Stimulated activated naive B cell treated with anti-CD40 and anti-IgM and Interleukin-4, amounts not matched to agents 10 μg/mL and 1 μg/mL and 100 μg/mL, for 72 hours (primary cell): ENCODE measurements around the gene SMPD3.

Experiments used
- ATAC-seq, 2 donors: fragments of 150-1000 bp; cut with Tn5 transposase; replicated peaks; 2 replicates each; pipeline ENCODE4 v1.10.0; 2021; ENCODE audit warnings: moderate library complexity in 1 of 2
- DNase-seq: peaks from one replicate; pipeline ENCODE4 v3.0.0; 2021
- H3K27ac Mint-ChIP-seq: one replicate; pipeline ENCODE4 v1.8.0; 2022; ENCODE audit warnings: mild to moderate bottlenecking, mixed read lengths
- H3K27me3 Mint-ChIP-seq, 2 donors: one replicate each; pipeline ENCODE4 v1.8.0; 2022; ENCODE audit warnings: mixed read lengths in 2 of 2
- H3K36me3 Mint-ChIP-seq, 2 donors: one replicate each; pipeline ENCODE4 v1.8.0; 2022; ENCODE audit warnings: mixed read lengths in 2 of 2, mild to moderate bottlenecking in 1 of 2
- H3K4me1 Mint-ChIP-seq, 2 donors: one replicate each; pipeline ENCODE4 v1.8.0; 2022; ENCODE audit warnings: mixed read lengths in 2 of 2, mild to moderate bottlenecking in 1 of 2
- H3K4me3 Mint-ChIP-seq, 2 donors: one replicate each; pipeline ENCODE4 v1.8.0; 2022; ENCODE audit warnings: mild to moderate bottlenecking in 2 of 2, mixed read lengths in 2 of 2, moderate library complexity in 1 of 2
- H3K9me3 Mint-ChIP-seq, 2 donors: one replicate each; pipeline ENCODE4 v1.8.0; 2022; ENCODE audit warnings: mixed read lengths in 2 of 2, mild to moderate bottlenecking in 1 of 2

The SMPD3 gene

DNA sequence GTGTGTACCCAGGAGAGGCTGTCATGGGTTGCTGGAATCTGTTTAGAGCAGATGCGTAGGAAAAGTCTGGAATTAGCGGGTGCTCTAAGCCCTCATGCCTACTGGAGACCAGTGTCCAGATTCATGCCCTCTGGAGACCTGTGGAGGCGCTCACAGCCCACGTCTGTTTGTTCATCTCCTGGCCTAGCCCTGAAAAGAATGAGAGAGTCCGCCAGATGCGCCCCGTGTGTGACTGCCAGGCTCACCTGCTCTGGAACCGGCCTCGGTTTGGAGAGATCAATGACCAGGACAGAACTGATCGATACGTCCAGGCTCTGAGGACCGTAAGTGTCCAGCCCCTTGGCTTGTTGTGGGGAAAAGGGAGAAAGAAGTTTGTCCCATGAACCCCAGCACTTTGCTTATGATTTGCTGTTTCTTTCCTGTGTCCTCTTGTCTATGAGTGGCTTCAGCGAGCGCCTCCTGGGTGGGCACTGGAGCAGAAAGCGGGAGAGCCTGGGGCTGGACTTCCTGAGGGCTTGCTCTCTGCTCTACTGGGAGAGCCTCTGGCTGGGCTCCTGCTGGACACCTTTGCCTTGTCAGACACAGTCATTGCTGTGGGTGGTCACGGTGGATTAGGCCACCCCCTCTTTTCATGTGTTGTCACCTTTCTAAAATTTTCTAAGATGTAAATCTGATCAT is 102.2 kb downstream of the SMPD3 start:
- ATAC-seq = no peak
- Mint-ChIP-seq H3K27ac (no peak overlapping the region), H3K36me3 (peaks cover 49 to 74% of the 10 kb centered on the region in 2 donors), H3K4me1 (no peaks in the 10 kb centered on the region), H3K27me3 (no peaks in the 10 kb centered on the region), H3K9me3 (no peaks in the 10 kb centered on the region), H3K4me3 (no peak overlapping the region)
- no peak for DNase-seq

DNA sequence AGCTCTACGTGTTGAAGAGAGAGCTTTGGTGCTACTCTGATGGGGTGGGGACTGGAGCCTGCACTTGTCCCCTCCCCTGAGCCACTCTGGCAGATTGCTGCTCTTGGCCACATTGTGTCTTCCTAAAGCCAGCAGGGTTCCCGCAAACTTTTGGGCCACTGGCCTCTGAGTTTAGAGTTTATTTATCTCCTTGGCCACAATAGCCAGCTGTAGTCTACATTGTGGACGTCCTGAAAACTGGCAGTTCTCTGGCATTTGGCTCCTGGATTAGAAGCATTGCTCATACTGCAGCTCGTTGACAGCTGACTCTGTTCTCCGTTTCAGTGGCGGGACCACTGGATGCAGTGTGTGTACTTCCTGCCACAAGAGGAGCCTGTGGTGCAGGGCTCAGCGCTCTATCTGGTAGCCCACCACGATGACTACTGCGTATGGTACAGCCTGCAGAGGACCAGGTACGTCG is 102.9 kb downstream of the SMPD3 start:
- H3K36me3 Mint-ChIP-seq = peaks cover 49 to 74% of the 10 kb centered on the region in 2 donors
- DNase-seq = no peak

DNA sequence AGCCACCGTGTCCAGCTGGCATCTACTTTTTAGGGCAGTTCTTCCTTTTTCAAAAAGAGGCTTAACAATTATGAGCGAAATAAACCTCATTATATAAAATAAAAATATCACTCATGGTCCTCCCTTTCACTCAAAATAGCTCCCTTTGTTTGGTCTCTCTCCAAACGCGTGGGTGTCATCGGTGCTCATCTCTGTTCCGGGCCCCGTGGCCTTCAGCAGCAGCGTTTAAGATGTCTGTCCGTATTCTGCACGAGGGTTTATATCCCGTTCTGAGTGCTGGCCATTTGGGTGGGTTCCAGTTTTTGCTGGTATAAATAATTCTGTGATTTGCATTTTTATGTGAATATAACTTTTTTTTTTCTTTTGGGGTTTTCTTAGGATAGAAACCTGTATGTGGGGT is 104.1 kb downstream of the SMPD3 start:
- H3K36me3 Mint-ChIP-seq = peaks cover 56 to 74% of the 10 kb centered on the region in 2 donors
- DNase-seq = no peak
- H3K27ac Mint-ChIP-seq = no peak overlapping the region
- no peak overlapping the region for H3K4me3 Mint-ChIP-seq
- no peaks in the 10 kb centered on the region for H3K9me3 Mint-ChIP-seq
- H3K4me1 Mint-ChIP-seq = no peaks in the 10 kb centered on the region
- no peak for ATAC-seq
- no peaks in the 10 kb centered on the region for H3K27me3 Mint-ChIP-seq

More for the DNA sequence above, 102.9 kb downstream of the SMPD3 start:
- H3K9me3 Mint-ChIP-seq = no peaks in the 10 kb centered on the region
- no peak overlapping the region for H3K27ac Mint-ChIP-seq
- H3K27me3 Mint-ChIP-seq = no peaks in the 10 kb centered on the region
- H3K4me1 Mint-ChIP-seq = no peaks in the 10 kb centered on the region
- ATAC-seq = no peak
- H3K4me3 Mint-ChIP-seq = no peak overlapping the region

DNA sequence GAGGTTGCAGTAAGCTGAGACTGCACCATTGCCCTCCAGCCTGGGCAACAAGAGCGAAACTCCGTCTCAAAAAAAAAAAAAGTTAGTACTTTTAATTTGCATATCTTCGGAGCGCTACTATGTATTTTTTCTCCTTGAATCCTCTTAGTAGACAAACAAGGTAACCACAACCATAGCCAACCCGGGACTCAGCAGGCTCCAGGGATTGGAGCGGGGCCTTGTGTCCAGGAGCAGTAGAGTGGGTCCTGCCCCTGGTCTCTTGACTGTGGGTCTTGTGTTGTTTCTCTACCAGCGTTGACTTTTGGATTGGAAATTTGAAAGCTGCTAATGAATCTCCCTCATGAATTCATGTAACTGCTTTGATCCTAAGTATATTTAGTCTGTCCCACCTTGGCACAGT is 105.2 kb downstream of the SMPD3 start:
- Mint-ChIP-seq H3K9me3 (no peaks in the 10 kb centered on the region), H3K4me1 (no peaks in the 10 kb centered on the region), H3K4me3 (no peak overlapping the region), H3K27me3 (no peaks in the 10 kb centered on the region), H3K27ac (no peak overlapping the region), H3K36me3 (peaks cover 55 to 73% of the 10 kb centered on the region in 2 donors)
- DNase-seq = no peak
- ATAC-seq = no peak

DNA sequence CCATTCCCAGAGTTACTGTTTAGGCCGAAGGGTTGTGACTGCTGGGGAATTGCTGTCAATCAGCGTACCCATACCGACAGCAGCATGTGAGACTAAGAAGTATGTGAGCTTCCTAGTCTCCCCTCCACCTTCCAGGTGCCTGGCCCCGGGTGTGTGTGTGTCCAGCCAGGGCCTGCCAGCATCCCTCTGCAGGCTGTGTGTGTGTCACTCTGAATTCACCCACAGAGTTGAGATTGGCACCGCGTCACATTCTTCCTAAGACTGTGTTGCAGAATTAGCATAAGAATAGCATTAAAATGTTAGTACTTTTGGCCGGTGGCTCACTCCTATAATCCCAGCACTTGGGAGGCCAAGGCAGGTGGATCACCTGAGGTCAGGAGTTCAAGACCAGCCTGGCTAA is 105.7 kb downstream of the SMPD3 start:
- H3K27me3 Mint-ChIP-seq = no peaks in the 10 kb centered on the region
- no peak for DNase-seq
- no peak for ATAC-seq
- peaks cover 60 to 73% of the 10 kb centered on the region in 2 donors for H3K36me3 Mint-ChIP-seq
- no peaks in the 10 kb centered on the region for H3K4me1 Mint-ChIP-seq
- no peak overlapping the region for H3K27ac Mint-ChIP-seq
- H3K9me3 Mint-ChIP-seq = no peaks in the 10 kb centered on the region
- H3K4me3 Mint-ChIP-seq = no peak overlapping the region

DNA sequence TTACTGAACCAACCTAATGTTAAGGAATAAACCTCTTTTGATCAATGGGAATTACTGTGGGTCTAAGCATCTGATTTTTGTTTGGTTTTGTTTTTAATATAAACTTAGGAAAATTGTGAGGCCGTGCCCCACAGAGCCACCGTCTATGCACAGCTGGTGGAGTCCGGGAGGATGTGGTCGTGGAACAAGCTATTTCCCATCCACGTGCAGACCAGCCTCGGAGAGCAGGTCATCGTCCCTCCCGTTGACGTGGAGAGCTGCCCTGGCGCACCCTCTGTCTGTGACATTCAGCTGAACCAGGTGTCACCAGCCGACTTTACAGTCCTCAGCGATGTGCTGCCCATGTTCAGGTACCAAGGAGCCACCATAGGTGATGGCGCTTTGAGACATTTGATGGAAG is 109.1 kb downstream of the SMPD3 start:
- DNase-seq (no peak), ATAC-seq (no peak)
- H3K4me3 Mint-ChIP-seq = no peak overlapping the region
- H3K27me3 Mint-ChIP-seq = no peaks in the 10 kb centered on the region
- no peaks in the 10 kb centered on the region for H3K9me3 Mint-ChIP-seq
- H3K36me3 Mint-ChIP-seq = peaks cover 59 to 70% of the 10 kb centered on the region in 2 donors
- no peaks in the 10 kb centered on the region for H3K4me1 Mint-ChIP-seq
- H3K27ac Mint-ChIP-seq = no peak overlapping the region

DNA sequence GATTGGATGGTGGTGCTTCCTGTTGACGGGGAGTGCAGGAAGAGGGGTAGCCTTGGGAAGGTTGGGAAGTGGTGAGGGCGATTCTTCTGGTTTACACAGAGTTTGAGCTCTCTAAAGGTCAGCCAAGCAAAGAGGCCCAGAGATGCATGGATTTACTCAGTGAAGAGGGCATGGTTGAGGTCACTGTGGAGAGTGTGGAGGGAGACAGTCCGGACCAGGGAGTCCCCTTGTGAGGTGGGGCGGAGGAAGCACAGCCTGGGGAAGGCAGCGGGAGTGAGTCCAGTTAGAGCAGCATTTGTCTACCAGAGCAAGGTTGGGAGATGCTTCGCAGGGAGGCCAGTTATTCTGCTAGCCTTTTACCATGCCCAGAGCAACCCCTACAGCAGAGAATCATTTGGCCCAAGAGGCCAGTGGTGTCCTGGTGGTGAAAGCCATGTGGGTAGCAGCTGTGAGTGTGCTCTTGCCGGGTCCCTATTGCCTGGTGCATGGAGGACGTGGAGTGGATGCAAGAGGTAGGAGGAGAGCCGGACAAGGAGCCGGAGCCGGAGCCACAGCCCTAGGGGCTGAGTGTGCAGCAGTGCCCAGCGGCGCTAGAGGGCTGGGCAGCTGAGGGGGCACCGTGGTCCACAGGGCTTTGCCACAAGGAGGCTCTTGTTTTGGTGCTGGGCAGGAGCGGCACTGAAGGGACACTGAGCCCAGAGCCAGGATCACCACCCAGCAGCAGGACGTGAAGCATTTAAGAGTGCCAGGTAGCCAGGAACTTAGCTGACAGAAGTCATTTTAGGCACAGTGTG is 109.8 kb downstream of the SMPD3 start:
- no peak overlapping the region for H3K4me3 Mint-ChIP-seq
- no peak for DNase-seq
- no peak for ATAC-seq
- H3K4me1 Mint-ChIP-seq = no peaks in the 10 kb centered on the region
- no peaks in the 10 kb centered on the region for H3K27me3 Mint-ChIP-seq
- no peak overlapping the region for H3K27ac Mint-ChIP-seq
- H3K36me3 Mint-ChIP-seq = peaks cover 59 to 71% of the 10 kb centered on the region in 2 donors
- H3K9me3 Mint-ChIP-seq = no peaks in the 10 kb centered on the region

DNA sequence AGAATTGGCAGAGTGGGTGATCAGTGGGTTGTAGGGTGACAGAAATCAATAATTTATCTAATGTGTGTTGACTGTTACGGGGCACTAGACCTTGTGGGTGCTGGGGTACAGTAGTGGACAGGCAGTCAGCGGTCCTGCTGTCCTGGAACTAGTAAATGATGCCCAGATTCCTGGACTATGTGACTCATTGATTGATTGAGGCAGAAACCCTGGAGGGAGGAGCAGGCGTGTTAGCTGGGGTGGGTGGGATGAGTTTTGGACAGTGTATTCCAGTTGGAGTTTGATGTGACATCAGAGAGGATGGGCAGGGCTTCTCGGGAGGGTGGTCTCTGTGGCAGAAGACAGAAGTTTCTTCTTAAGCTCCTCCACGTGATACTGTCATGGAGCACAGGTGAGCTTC is 113.1 kb downstream of the SMPD3 start:
- H3K27ac Mint-ChIP-seq = peak overlapping the region; percentile 56
- no peaks in the 10 kb centered on the region for H3K9me3 Mint-ChIP-seq
- ATAC-seq = no peak
- peaks cover 9 to 14% of the 10 kb centered on the region in 2 donors for H3K4me1 Mint-ChIP-seq
- H3K4me3 Mint-ChIP-seq = no peak overlapping the region
- no peak for DNase-seq
- peaks cover 53 to 64% of the 10 kb centered on the region in 2 donors for H3K36me3 Mint-ChIP-seq
- no peaks in the 10 kb centered on the region for H3K27me3 Mint-ChIP-seq

DNA sequence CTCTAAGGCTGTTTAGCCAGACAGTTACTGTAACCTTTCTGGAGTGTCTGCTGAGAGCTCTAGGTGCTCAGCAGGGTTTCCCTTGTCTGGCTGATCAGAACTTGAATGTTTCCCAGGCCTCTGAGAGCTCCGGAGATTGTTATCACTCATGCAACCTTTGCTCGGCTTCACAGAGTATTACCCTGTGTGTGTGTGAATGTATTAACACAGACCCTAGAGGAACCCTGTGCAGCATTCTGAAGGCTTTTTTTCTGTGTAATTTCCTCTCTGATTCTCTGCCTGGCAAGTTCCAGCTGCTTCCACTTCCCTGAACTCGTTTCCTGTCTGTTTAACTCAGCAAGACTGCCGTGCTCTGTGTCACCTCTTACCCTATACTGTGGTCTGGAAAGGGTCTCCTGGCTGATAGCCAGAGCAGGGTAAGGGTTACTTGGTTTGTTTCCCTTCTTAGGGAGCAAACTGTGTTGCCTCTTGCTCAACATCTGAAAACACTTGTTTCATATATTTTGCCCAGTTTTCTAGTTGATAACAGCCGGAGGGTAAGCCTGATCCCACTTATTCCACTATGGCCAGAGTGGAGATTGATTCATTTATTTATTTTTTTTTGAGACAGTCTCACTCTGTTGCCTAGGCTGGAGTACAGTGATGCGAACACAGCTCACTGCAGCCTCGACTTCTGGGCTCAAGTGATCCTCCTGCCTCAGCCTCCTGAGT is 115.7 kb downstream of the SMPD3 start:
- H3K4me3 Mint-ChIP-seq = no peak overlapping the region
- H3K27ac Mint-ChIP-seq = peak overlapping the region; percentile 70
- ATAC-seq = peak; percentile 64 to 69
- H3K4me1 Mint-ChIP-seq = peaks cover 14 to 24% of the 10 kb centered on the region in 2 donors
- DNase-seq = no peak
- H3K9me3 Mint-ChIP-seq = no peaks in the 10 kb centered on the region
- H3K36me3 Mint-ChIP-seq = peaks cover 34 to 47% of the 10 kb centered on the region in 2 donors
- H3K27me3 Mint-ChIP-seq = no peaks in the 10 kb centered on the region

DNA sequence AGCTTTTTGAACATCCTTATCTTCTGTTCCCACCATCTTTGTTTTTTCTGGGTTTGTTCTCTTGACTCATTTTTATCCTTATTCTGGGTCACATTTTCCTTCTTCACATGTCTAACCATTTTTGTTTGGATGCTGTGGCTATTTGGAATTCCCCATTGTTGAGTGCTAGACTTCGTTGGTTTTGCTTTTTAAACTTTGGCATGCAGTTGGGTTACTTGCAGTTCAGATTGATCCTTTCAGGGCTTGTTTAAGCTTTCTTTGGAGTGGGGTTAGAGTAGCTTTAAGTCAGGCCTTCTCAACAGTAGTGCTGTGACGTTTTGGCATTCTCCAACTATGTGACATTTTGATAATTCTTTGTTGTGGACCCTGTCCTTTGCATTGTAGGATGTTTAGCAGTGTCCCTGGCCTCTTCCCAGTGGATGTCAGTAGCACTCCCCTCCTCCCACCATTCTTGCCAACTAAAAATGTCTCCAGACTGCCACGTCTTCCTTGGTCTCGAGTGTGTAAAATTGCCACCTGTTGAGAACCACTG is 116.4 kb downstream of the SMPD3 start:
- Mint-ChIP-seq H3K9me3 (no peaks in the 10 kb centered on the region), H3K4me1 (peaks cover 14 to 24% of the 10 kb centered on the region in 2 donors), H3K36me3 (peaks cover 28 to 46% of the 10 kb centered on the region in 2 donors), H3K4me3 (no peak overlapping the region), H3K27ac (peak overlapping the region; percentile 70), H3K27me3 (no peaks in the 10 kb centered on the region)
- DNase-seq (no peak), ATAC-seq (no peak)

DNA sequence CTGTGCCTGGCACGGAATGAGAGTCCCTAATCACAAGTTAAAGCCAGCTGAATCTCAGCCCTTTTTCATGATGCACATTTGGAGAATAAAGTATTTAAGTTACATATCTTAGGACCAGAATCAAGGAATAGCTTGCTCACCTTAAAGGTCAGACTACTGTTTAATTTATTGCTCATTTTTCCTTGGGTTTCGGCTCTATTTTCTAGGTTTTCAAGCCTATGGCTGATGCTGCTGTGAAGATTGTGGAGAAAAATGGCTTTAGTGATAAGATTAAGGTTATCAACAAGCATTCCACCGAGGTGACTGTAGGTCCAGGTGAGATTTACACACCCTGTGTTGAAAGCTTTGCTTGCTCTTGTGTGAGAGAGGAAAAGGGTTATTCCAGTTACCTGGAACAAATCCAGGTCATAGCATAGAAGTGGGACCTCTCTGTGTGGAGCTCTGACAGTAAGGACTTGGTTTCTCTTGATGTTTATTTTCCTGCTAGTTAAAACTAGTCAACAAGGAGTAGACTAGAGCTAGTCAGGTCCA is 119.4 kb downstream of the SMPD3 start:
- Mint-ChIP-seq H3K36me3 (peaks cover 21 to 34% of the 10 kb centered on the region in 2 donors), H3K9me3 (no peaks in the 10 kb centered on the region), H3K27me3 (no peaks in the 10 kb centered on the region), H3K4me3 (no peak overlapping the region), H3K27ac (no peak overlapping the region), H3K4me1 (peaks cover 14 to 24% of the 10 kb centered on the region in 2 donors)
- no peak for ATAC-seq
- DNase-seq = no peak

DNA sequence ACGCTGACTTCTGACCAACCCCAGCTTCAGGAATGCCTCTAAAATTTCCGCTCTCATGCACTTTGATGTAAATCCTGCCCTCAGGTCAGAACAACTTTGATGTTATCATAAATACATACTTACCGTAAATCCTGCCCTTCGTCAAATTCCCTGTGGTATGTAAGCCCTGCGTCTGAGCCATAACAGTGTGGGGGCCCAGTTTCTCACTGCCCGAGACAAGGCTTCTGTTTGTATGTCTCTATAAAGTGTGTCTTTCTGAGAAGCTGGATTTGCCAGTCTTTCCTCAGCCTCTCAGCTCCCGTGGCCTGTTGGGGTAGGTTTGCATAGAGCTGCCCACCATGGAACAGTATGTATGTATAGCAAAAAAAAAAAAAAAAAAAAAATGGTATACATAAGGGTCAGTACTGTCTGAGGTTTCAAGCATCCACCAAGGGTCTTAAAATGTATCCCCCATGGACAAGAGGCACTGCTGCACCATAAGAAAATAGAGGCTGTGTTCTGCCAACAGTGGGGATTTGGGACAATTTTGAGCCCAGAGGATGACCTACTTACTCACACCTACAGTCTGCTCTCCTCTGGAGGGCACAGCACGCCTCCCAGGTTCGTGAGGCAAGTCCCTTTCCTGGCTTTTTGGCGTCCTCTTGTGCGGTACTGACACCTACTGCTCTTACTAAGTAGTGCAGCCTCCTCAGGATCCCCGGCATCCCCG is 120.0 kb downstream of the SMPD3 start:
- Mint-ChIP-seq H3K9me3 (no peaks in the 10 kb centered on the region), H3K27me3 (no peaks in the 10 kb centered on the region), H3K4me1 (peaks cover 14 to 24% of the 10 kb centered on the region in 2 donors), H3K36me3 (peaks cover 23 to 37% of the 10 kb centered on the region in 2 donors), H3K27ac (no peak overlapping the region), H3K4me3 (no peak overlapping the region)
- DNase-seq (peak; percentile 71), ATAC-seq (peak; percentile 93 to 94)

DNA sequence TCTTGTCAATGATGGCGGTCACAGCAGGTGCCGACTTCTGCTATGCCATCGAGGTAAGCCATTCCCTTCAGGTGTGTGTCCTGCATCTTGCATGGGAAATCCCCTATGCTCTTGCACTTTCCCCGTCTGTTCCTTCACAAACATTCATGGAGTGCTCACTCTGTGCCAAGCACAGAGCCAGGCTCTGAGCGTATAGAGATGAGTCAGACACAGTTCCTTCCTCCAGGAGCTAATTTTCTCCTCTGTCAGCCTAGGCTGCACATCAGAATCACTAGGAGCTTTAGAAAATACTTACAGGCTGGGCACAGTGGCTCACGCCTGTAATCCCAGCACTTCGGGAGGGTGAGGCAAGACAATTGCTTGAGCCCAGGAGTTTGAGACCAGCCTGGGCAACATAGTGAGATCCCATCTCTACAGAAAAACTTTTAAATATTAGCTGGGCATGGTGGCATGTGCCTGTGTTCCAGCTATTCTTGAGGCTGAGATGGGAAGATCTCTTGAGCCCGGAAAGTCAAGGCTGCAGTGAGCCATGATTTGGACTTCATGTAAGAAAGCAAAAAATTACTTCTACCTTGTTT is 123.4 kb downstream of the SMPD3 start:
- H3K4me1 Mint-ChIP-seq = peaks cover 7 to 11% of the 10 kb centered on the region in 2 donors
- H3K27me3 Mint-ChIP-seq = no peaks in the 10 kb centered on the region
- no peak overlapping the region for H3K27ac Mint-ChIP-seq
- H3K36me3 Mint-ChIP-seq = peaks cover 23 to 30% of the 10 kb centered on the region in 2 donors
- DNase-seq (no peak), ATAC-seq (no peak)
- no peak overlapping the region for H3K4me3 Mint-ChIP-seq
- no peaks in the 10 kb centered on the region for H3K9me3 Mint-ChIP-seq
